HepG2 (cell line): ENCODE data around the gene DYDC2. TPM values are rescaled to one million over a fixed set of nuclear protein-coding genes. Genes with fewer than 3 reads are reported as not detected.

Source experiments
- ATAC-seq: fragments of 200-7000 bp; cut with Tn5 transposase; 3 replicates; pipeline ENCODE4 v1.9.1; 2020; ENCODE audit warnings: mild to moderate bottlenecking, moderate library complexity
- BruUV-seq: library from RNA; stranded (reverse); fragments of 400-500 nt; replicated peaks from 2 replicates; lab custom pipeline; 2021; lab: Mats Ljungman, UMichigan
- CTCF ChIA-PET: fragments of 300-600 bp; formaldehyde crosslinking; extraction: SDS; loops from one replicate; lab custom pipeline; 2021; ENCODE audit warnings: low total read pairs, inconsistent platforms, low intra/inter-chr PET ratio; lab: Yijun Ruan, JAX
- POLR2A ChIA-PET: fragments of 350-600 bp; sonication (Branson Sonifier 250); formaldehyde crosslinking; loops from one replicate; lab custom pipeline; 2020; ENCODE audit warnings: antibody characterized with exemption, inconsistent platforms; lab: Yijun Ruan, JAX
- DNase-seq: peaks from one replicate; pipeline ENCODE4 v3.0.0-alpha.2; 2015; ENCODE audit warnings: low spot score
- FAIRE-seq: peaks from 3 replicates; lab custom pipeline; 2011; peaks lifted over from hg19 to GRCh38; lab: Jason Lieb, UNC
- H2AFZ ChIP-seq: one replicate; pipeline ENCODE4 v1.6.1; 2011; ENCODE audit warnings: low read length, inconsistent platforms
- H3K27ac ChIP-seq: fragments of 300-600 bp; 3 replicates; pipeline ENCODE4 v1.8.0; 2011; ENCODE audit warnings: mixed run types, mild to moderate bottlenecking, mixed read lengths, low read length, inconsistent platforms; ENCODE audit not compliant: insufficient read depth; ENCODE audit errors: extremely low read length
- H3K27me3 ChIP-seq, 2 experiments: fragments of 200-600 bp in 1 of 2; 2 replicates in 1 of 2; 3 replicates in 1 of 2; pipeline versions ENCODE4 v1.6.0 to v1.8.0; 2011; ENCODE audit warnings: low read length in 2 of 2, mild to moderate bottlenecking in 2 of 2, moderate library complexity in 2 of 2, inconsistent platforms in 1 of 2; ENCODE audit not compliant: insufficient read depth in 2 of 2, control insufficient read depth in 1 of 2
- H3K36me3 ChIP-seq, 2 experiments: fragments of 200-600 bp in 1 of 2; replicated peaks in 1 of 2; 2 replicates in 1 of 2; 3 replicates in 1 of 2; pipeline versions ENCODE4 v1.5.1 to v1.8.0; 2011; ENCODE audit warnings: low read length in 2 of 2, inconsistent platforms in 1 of 2; ENCODE audit not compliant: insufficient read depth in 2 of 2, control insufficient read depth in 1 of 2
- H3K4me1 ChIP-seq: 2 replicates; pipeline ENCODE4 v1.5.1; 2012; ENCODE audit warnings: low read length, inconsistent platforms; ENCODE audit not compliant: insufficient read depth
- H3K4me2 ChIP-seq: 2 replicates; pipeline ENCODE4 v1.6.0; 2011; ENCODE audit warnings: low read depth, low read length, inconsistent platforms
- H3K4me3 ChIP-seq, 3 experiments: fragments of 200-600 bp in 1 of 3; sonication (generic), shearing (Covaris generic) in 1 of 3; replicated peaks in 1 of 3; 2 replicates each; pipeline ENCODE4 v1.5.1; 2011 to 2016; ENCODE audit warnings: low read length in 3 of 3, inconsistent platforms in 2 of 3, low read depth in 2 of 3, mild to moderate bottlenecking in 2 of 3, control low read depth in 1 of 3, mixed read lengths in 1 of 3; ENCODE audit not compliant: insufficient read depth in 1 of 3
- H3K79me2 ChIP-seq: one replicate; pipeline ENCODE4 v1.6.1; 2011; ENCODE audit warnings: low read length, inconsistent platforms; ENCODE audit not compliant: insufficient read depth
- H3K9ac ChIP-seq: 2 replicates; pipeline ENCODE4 v1.6.0; 2011; ENCODE audit warnings: mild to moderate bottlenecking, low read depth, low read length, inconsistent platforms; ENCODE audit not compliant: insufficient read depth
- H3K9me3 ChIP-seq: 2 replicates; pipeline ENCODE4 v1.5.1; 2012; ENCODE audit warnings: mild to moderate bottlenecking, low read length
- H4K20me1 ChIP-seq: 2 replicates; pipeline ENCODE4 v1.6.0; 2011; ENCODE audit warnings: inconsistent platforms, mild to moderate bottlenecking, low read length, moderate library complexity; ENCODE audit not compliant: insufficient read depth
- CEBPB ChIP-seq: IDR thresholded peaks from 2 replicates; pipeline ENCODE4 v1.6.1; 2011; ENCODE audit warnings: low read depth, low read length, improper control_type of control experiment, borderline replicate concordance
- FOXO1 ChIP-seq: sonication (generic); formaldehyde crosslinking; IDR thresholded peaks from 2 replicates; pipeline ENCODE4 v1.4.0; 2020; ENCODE audit warnings: missing genetic modification reagents
- FOXP1 ChIP-seq, 2 experiments: fragments of 450-650 bp in 1 of 2; IDR thresholded peaks; 2 replicates each; pipeline ENCODE4 v1.6.1; 2017 to 2018; ENCODE audit warnings: antibody characterized with exemption in 1 of 2
- NR2C2 ChIP-seq: sonication (generic); formaldehyde crosslinking; IDR thresholded peaks from 2 replicates; pipeline ENCODE4 v1.4.0; 2020; ENCODE audit warnings: missing genetic modification reagents, mild to moderate bottlenecking, moderate library complexity, borderline replicate concordance
- SETDB1 ChIP-seq: sonication (generic); formaldehyde crosslinking; IDR thresholded peaks from 2 replicates; pipeline ENCODE4 v1.5.1; 2020; ENCODE audit warnings: missing genetic modification reagents, mild to moderate bottlenecking, borderline replicate concordance
- SMARCE1 ChIP-seq: fragments of 450-650 bp; IDR thresholded peaks from 2 replicates; pipeline ENCODE4 v1.6.1; 2017; ENCODE audit warnings: borderline replicate concordance
- ZBTB42 ChIP-seq: sonication (generic); formaldehyde crosslinking; IDR thresholded peaks from 2 replicates; pipeline ENCODE4 v1.5.0; 2020; ENCODE audit warnings: mild to moderate bottlenecking, missing genetic modification reagents
- ZNF136 ChIP-seq: sonication (generic); formaldehyde crosslinking; IDR thresholded peaks from 2 replicates; pipeline ENCODE4 v1.8.1; 2022; ENCODE audit warnings: low read depth, mild to moderate bottlenecking, moderate library complexity, missing genetic modification reagents
- ZNF460 ChIP-seq: sonication (generic); formaldehyde crosslinking; IDR thresholded peaks from 2 replicates; pipeline ENCODE4 v1.5.1; 2020; ENCODE audit warnings: missing genetic modification reagents, mild to moderate bottlenecking, borderline replicate concordance
- ZNF674 ChIP-seq: sonication (generic); formaldehyde crosslinking; IDR thresholded peaks from 2 replicates; pipeline ENCODE4 v1.5.0; 2020; ENCODE audit warnings: low read depth, mild to moderate bottlenecking, missing genetic modification reagents
- WGBS: methylation state at CpG from one replicate; pipeline ENCODE4 v1.1.6; 2017; ENCODE audit warnings: low lambda C conversion rate; 5-methylcytosine and 5-hydroxymethylcytosine counted together
- in situ Hi-C: cut with HindIII; loops from 2 replicates; pipeline ENCODE4 v1.10.0; 2017; ENCODE audit warnings: low pct_unique_long_range_greater_than_20kb; ENCODE audit not compliant: extremely low pct_ligation_motif_present
- intact Hi-C: fragments of 100-400 bp; cut with micrococcal nuclease; formaldehyde crosslinking; loops from one replicate; pipeline ENCODE4 v1.10.0; 2022; ENCODE audit not compliant: unreplicated experiment
- polyA plus RNA-seq, 8 experiments: library from polyadenylated mRNA; depleted of rRNA in 3 of 8; stranded (reverse) in 7 of 8; unstranded in 1 of 8; fragments of >200 nt; fragmentation: Illumina TruSeq in 4 of 8; extraction: Trizol in 4 of 8; gene quantifications; 2 replicates each; pipeline versions ENCODE4 v1.2.1 to v1.2.3, GENCODE V29; 2011 to 2016; ENCODE audit warnings: low read depth in 4 of 8, missing spikeins in 1 of 8, mixed read lengths in 1 of 8; ENCODE audit not compliant: insufficient read depth in 1 of 8
- total RNA-seq, 5 experiments: library from RNA; depleted of rRNA; stranded (reverse); fragments of >200 nt; fragmentation: Illumina TruSeq; extraction: Trizol; gene quantifications; 2 replicates each; pipeline ENCODE4 v1.2.3, GENCODE V29; 2016; ENCODE audit warnings: low read depth in 1 of 5
- TF ChIP-seq, protein P1 (sequence below): sonication (generic); formaldehyde crosslinking; IDR thresholded peaks from 2 replicates; pipeline ENCODE4 v1.5.1; 2020; ENCODE audit warnings: missing genetic modification reagents, mild to moderate bottlenecking, borderline replicate concordance
- TF ChIP-seq, protein P2 (sequence below): sonication (generic); formaldehyde crosslinking; IDR thresholded peaks from 2 replicates; pipeline ENCODE4 v1.4.0; 2020; ENCODE audit warnings: mild to moderate bottlenecking, missing genetic modification reagents
- TF ChIP-seq, protein P3 (sequence below), 2 experiments: fragments of 450-650 bp in 1 of 2; sonication (generic) in 1 of 2; formaldehyde crosslinking; IDR thresholded peaks; 2 replicates each; pipeline versions ENCODE4 v1.5.0 to v1.8.0; 2020 to 2022; ENCODE audit warnings: mild to moderate bottlenecking in 1 of 2, missing genetic modification reagents in 1 of 2
- TF ChIP-seq, protein P4 (sequence below): IDR thresholded peaks from 2 replicates; pipeline ENCODE4 v1.6.1; 2016; ENCODE audit warnings: missing biosample characterization, missing genetic modification reagents, low read depth

The DYDC2 gene
- total and polyA plus RNA-seq, 2 of the 13 experiments (the other 11 are each of a cell fraction or from before 2014, with no cell fraction given) = 0.98 to 2.3 TPM

DNA sequence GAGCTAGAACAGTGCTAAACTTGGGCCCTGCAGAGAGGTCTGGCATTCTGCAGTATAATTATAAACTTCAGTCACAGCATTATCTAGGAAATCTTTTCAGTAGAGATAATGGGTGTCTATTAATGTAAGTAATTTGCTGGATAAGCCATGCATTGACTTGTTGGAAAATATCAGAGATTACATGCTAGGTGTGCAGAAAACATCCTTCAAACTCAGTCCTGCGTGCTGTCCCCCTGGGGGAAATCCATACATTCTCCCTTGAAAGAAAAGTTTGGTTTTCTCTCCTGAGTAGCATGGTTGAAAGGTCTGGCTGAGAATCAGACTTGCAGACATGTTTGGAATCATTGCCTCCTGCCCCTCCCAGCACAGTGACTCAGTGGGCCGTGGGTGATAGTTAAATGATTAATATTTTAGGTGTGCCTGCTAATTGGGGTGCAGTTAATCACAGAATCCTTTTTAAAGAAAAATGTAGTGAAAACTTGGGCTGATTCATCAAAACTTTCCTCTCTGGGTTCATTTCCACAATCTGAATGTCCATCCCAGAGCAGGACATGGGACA, 37.9 kb downstream of the DYDC2 start:
- TF ChIP-seq, protein P1, sequence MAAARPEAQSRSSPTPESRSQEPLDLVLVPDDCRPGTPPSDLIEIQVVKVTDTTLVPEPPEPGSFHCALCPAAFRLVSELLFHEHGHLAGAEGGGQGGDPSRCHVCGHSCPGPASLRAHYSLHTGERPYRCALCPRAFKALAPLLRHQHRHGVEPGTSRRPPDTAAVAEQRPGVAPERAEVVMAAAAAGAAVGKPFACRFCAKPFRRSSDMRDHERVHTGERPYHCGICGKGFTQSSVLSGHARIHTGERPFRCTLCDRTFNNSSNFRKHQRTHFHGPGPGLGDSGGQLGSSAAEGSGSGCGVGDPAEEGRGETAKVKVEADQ (CRISPR knock-in tag) = no peak
- TF ChIP-seq, protein P2, sequence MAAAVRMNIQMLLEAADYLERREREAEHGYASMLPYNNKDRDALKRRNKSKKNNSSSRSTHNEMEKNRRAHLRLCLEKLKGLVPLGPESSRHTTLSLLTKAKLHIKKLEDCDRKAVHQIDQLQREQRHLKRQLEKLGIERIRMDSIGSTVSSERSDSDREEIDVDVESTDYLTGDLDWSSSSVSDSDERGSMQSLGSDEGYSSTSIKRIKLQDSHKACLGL (CRISPR knock-in tag) = no peak
- POLR2A ChIA-PET = interaction anchor here (0.9 kb wide), 1 partner anchor 14 kb away, joined by 4 read pairs; no protein-coding TSS in a partner anchor
- Histone ChIP-seq H3K9me3 (no peaks in the 10 kb centered on the region), H3K4me2 (no peak overlapping the region), H3K4me1 (peaks cover 37% of the 10 kb centered on the region), H3K27me3 (peaks cover 2 to 5% of the 10 kb centered on the region in 2 experiments; a peak in 2 of 5 replicates), H3K36me3 (no peaks in the 10 kb centered on the region), H3K79me2 (no peaks in the 10 kb centered on the region), H2AFZ (no peak overlapping the region), H3K9ac (no peak overlapping the region), H3K4me3 (no peak overlapping the region), H3K27ac (no peak overlapping the region), H4K20me1 (no peaks in the 10 kb centered on the region)
- CTCF ChIA-PET = no interaction called here
- no peak for ATAC-seq
- in situ Hi-C loops (no loop called here), intact Hi-C loops (no loop called here)
- FAIRE-seq = no peak
- DNase-seq = no peak
- WGBS = 72% methylated on average over 2 of the region's 2 CpGs
- no TSS peak for BruUV-seq

DNA sequence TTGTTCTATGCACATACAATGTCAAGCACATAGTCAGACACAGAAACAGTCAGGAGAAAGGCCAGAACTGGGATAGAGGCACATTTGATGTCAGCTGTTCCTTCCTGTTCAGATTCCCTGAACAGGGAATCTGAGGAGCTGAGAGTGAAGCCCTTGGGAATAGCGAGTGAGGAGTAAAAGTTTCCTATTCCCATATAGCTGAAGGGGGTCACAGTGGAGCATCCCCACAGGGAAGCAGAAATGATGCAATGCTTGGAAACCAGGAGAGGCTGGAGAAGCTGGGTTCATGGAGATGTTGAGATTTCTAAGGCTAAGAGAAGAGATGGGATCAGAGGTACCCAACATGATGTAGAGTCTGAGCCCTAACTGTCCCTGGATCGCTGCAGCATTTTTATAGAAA, 40.4 kb downstream of the DYDC2 start:
- Histone ChIP-seq H3K4me2 (no peak overlapping the region), H3K36me3 (no peaks in the 10 kb centered on the region), H3K79me2 (no peaks in the 10 kb centered on the region), H4K20me1 (no peaks in the 10 kb centered on the region), H3K27me3 (peaks cover 1 to 5% of the 10 kb centered on the region in 2 experiments; a peak in 2 of 5 replicates), H3K4me1 (peaks cover 18% of the 10 kb centered on the region), H2AFZ (no peak overlapping the region), H3K4me3 (no peak overlapping the region), H3K9ac (no peak overlapping the region), H3K27ac (no peak overlapping the region), H3K9me3 (no peaks in the 10 kb centered on the region)
- ChIA-PET POLR2A (interaction anchor here (2.7 kb wide), 1 partner anchor 11 kb away, joined by 18 read pairs; the partner anchor contains the start of gene PRXL2A), CTCF (no interaction called here)
- BruUV-seq = no TSS peak
- in situ Hi-C loops (no loop called here), intact Hi-C loops (no loop called here)
- FAIRE-seq (no peak), ATAC-seq (no peak), DNase-seq (no peak)
- 70% methylated on average over 2 of the region's 2 CpGs for WGBS
- no peak for TF ChIP-seq ZNF136 (CRISPR knock-in tag)
- TF ChIP-seq ZNF674 (CRISPR knock-in tag) = no peak
- TF ChIP-seq FOXP1 (IDR thresholded peaks at IDR 0.05) = no peak
- no peak for TF ChIP-seq FOXP1 (CRISPR knock-in tag; IDR thresholded peaks at IDR 0.05)
- TF ChIP-seq SMARCE1 = no peak
- TF ChIP-seq, protein P3, sequence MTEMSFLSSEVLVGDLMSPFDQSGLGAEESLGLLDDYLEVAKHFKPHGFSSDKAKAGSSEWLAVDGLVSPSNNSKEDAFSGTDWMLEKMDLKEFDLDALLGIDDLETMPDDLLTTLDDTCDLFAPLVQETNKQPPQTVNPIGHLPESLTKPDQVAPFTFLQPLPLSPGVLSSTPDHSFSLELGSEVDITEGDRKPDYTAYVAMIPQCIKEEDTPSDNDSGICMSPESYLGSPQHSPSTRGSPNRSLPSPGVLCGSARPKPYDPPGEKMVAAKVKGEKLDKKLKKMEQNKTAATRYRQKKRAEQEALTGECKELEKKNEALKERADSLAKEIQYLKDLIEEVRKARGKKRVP (CRISPR knock-in tag; IDR thresholded peaks at IDR 0.05) = peak in 1 of 2 experiments; percentile 37; a peak in 1 of 4 replicates
- TF ChIP-seq CEBPB = peak; percentile 23; the same call in 1 of the 2 replicates
- TF ChIP-seq SETDB1 (CRISPR knock-in tag) = no peak
- no peak for TF ChIP-seq ZBTB42
- TF ChIP-seq ZNF460 = no peak
- TF ChIP-seq FOXO1 (CRISPR knock-in tag) = no peak
- TF ChIP-seq NR2C2 (CRISPR knock-in tag) = no peak
- TF ChIP-seq, protein P4, sequence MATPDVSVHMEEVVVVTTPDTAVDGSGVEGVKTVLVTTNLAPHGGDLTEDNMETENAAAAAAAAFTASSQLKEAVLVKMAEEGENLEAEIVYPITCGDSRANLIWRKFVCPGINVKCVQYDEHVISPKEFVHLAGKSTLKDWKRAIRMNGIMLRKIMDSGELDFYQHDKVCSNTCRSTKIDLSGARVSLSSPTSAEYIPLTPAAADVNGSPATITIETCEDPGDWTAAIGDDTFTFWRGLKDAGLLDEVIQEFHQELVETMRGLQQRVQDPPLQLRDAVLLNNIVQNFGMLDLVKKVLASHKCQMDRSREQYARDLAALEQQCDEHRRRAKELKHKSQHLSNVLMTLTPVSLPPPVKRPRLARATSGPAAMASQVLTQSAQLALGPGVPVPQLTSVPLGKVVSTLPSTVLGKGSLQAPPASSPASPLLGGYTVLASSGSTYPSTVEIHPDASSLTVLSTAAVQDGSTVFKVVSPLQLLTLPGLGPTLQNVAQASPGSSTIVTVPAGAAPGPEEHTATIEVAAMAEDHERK (CRISPR knock-in tag) = no peak
